ENCODE measurements around the gene TAF10.

Gene TAF10

GRCh38 chr11:6583584-6583983 lies 28.4 kb downstream of the TAF10 start:
- no peak for DNase-seq (ENCODE audit: low read depth)

DNA sequence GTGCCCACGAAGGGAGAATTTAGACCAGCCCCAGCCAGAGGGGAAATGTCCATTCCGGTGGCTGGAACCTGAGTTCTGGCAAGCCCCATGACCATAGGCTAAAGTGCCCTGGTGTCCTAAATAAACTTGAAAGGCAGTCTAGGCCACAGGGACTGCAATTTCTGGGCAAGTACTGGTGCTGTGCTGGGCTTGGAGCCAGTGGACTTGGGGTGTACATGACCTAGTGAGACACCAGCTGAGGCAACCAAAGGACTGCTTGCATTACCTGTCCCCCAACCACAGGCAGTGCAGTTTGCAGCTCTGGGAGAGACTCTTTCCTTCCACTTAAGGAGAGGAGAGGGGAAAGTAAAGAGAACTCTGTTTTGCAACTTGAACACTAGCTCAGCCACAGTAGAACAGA lies 32.3 kb downstream of the TAF10 start:
- DNase-seq (ENCODE audit: low read depth) = no peak

GRCh38 chr11:6578134-6578533 lies 33.9 kb downstream of the TAF10 start:
- no peak for DNase-seq (ENCODE audit: low read depth)

DNA sequence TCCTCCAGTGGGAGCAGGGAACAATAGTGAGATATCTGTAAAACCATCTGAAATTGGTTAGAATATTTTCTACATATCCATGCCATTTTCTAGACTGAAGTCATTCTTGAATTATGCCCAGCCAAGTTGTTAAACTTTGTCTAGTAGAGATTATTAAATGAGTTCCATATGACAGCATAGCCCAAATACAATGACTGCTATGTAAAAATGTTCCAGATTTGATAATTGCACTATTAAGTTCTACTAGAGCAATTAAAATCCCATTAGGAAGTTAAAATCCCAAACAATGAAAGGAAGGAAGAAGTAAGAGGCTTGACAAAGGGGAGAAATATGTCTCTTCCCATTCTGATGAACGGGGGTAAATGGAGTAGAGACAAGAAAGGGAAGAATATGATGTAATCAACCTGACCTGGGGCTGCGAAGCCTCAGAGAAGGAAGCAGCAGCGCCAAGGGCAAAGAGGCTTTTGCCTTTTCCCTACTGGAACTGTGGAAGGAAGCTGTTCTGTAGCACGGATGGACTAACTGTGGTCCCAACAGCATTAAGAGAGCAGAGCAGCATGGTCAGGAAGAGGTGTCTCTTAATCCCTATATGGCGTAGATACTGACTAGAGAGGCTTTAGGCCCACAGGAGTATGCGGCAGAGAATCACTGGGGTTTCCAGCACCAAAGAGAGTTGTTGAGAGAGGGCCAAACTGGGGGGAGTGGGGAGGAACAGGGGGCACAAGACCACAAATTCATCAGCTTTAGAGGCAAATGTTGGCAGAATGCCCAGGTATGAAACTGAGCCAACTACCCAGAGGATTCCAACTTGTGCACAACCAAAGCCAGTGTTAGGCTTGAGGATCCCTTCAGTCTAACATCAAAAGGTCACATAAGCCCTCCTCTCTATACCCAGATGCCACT lies 35.3 kb downstream of the TAF10 start:
- DNase-seq (ENCODE audit: low read depth) = no peak

DNA sequence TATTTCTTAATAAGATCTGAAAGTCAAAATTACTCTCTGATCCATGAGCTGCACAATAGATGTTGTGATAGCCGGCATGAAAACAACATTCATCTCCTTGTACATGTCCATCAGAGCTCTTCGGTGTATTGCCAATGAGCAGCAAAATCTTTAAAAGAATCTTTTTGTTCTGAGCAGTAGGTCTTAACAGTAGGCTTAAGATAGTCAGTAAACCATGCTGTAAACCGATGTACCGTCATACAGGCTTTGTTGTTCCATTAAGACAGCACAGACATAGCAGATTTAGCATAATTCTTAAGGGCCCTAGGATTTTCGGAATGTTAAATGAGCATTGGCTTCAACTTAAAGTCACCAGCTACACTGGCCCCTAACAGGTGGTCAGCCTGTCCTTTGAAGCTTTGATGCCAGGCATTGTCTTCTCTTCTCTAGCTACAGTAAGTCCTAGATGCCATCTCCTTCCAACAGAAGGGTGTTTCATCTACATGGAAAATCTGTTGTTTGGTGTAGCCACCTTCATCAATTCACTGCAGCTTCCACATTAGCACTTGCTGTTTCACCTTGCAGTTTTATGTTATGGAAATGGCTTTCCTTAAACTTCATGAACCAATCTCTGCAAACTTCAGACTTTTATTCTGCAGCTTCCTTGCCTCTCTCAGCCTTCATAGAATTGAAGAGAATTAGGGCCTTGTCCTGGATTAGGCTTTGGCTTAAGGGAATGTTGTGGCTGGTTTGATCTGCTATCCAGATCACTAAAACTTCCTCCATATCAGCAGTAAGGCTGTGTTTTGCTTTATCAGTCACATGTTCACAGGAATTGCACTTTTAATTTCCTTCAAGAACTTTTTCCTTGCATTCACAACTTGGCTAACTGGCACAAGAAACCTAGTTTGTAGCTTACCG lies 37.0 kb downstream of the TAF10 start:
- DNase-seq (ENCODE audit: low read depth) = no peak

GRCh38 chr11:6572215-6572614 lies 39.8 kb downstream of the TAF10 start:
- no peak for DNase-seq (ENCODE audit: low read depth)

DNA sequence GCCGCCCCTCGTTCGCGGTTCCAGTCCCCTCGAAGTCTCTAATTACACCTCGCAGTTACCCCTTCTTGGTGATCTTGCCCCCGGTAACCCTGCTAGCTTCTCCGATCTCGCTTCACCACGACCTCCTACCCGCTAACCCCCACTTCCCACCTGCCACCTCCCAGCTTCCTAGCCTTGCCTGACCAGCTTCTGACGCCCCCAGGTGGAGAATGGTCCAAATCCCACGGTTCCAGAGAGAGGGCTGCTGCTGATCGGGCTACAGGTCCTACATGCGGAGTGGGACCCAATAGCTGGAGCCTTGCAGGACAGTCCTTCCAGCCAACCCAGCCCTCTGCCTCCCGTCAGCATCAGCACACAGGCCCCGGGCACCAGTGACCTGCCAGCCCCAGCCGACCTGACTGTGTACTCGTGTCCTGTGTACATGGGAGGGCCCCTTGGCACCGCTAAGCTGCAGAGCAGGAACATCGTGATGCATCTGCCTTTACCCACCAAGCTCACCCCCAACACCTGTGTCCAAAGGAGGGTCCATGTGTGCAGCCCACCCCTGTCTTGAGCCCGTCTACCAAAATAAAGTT lies 40.5 kb downstream of the TAF10 start:
- no peak for DNase-seq (ENCODE audit: low read depth)

DNA sequence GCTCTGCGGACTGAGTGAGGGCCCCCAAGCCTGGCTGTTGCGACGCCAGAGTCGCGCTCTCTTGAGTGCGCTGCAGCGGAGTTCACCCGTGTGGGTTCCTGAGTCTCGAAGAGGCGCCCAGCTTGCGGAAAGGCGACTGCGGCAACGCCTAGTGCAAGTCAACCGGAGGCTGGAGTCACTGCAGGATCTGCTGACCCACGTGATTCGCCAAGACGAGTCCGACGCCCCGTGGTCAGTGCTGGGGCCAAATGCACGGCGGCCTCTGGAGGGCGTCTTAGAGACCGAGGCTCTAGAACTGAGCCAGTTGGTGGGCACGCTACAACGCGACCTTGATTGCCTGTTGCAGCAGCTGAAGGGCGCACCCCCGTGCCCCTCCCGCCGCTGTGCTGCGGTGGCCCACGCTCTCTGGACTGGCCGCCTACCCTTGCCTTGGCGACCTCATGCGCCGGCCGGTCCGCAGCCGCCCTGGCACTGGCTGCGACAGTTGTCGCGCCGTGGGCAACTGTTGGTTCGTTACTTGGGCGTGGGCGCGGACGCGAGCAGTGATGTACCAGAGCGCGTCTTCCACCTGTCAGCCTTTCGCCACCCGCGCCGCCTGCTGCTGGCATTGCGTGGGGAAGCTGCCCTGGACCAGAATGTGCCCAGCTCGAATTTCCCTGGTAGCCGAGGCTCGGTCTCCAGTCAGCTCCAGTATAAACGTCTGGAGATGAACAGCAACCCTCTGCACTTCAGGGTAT lies 41.2 kb downstream of the TAF10 start:
- DNase-seq (ENCODE audit: low read depth) = no peak

- DNase-seq (ENCODE audit: low read depth) = no peak
Observed at GRCh38 chr11:6569706-6570105, 42.3 kb downstream of the TAF10 start.

GRCh38 chr11:6568191-6568918 lies 43.7 kb downstream of the TAF10 start:
- no peak for DNase-seq (ENCODE audit: low read depth)

GRCh38 chr11:6567371-6567745 lies 44.7 kb downstream of the TAF10 start:
- no peak for DNase-seq (ENCODE audit: low read depth)

DNA sequence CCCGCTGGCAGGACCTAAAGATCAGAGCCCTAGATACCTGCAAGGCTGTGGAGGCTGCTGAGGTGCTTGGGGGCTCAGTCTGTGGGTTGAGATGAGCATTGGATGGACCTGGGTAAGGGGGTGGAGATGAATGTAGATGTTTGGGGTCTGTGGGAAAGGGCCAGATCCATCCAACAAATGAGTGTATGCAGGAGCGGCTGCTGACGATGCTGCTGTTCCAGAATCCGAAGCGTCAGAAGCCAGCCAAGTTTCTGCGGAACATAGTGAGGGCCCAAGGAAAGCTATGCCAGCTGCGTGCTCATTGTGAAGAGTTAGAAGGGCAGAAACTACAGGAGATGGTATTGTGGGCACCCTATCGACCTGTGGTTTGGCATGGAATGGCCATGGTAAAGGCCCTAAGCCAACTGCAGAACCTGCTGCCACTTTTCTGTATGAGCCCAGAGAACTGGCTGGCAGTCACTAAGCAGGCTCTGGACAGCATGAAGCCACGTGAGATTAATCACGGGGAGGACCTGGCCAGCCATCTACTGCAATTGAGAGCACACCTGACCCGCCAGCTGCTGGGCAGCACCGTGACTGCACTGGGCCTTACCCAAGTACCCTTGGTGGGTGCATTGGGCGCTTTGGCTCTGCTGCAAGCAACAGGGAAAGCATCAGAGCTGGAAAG lies 45.2 kb downstream of the TAF10 start:
- DNase-seq (ENCODE audit: low read depth) = no peak

DNA sequence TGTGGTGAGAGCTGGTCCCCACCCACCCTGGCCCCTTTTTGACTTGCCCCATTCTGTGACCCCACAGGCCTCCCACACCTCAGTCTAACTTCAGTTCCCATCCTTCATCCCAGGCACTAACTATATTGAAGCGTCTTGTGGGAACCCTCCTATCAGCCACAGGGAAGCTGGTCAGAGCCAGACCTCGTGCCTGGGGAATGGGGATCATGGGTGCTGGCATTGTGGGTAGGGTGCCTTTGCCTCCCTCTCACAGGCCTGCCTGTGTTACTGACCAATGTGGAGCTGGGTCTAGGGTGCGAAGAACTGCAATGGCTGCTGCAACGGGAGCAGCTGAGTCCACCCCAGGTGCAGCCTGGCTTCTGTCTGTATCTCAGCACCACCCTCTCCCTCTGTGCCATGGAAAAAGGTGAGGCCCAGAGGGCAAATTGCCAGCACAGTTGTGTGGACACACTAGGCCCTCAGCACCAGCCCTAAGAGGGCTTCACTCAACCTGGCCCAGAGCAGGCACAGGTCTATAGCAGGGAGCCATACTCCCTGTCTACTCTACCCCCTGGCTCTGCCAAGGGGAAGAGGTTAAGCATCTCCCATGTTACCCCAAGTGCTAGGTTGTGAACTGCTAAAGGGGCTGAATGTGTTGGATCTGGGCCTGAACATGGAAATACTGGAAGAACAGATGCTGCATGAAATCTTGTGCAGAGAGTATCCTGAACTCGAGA lies 45.9 kb downstream of the TAF10 start:
- DNase-seq (ENCODE audit: low read depth) = no peak

DNA sequence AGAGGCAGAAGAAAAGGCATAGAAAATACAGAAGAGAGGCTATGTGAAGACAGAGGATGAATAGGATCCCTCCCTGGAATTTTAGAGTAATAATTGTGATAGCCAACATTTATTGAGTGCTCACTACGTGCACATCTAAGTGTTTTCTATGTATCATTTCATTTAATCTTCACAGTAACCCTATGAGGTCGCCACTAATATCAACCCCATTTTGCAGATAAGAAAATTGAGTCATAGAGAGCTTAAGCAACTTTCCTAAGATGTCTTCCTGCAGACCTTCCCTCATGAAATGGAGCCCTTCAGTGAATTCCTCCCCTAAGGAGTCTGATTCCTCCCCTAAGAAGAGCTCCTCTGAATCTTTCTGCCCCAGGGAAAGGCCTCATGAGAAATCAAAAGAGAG lies 46.7 kb downstream of the TAF10 start:
- DNase-seq (ENCODE audit: low read depth) = no peak

DNA sequence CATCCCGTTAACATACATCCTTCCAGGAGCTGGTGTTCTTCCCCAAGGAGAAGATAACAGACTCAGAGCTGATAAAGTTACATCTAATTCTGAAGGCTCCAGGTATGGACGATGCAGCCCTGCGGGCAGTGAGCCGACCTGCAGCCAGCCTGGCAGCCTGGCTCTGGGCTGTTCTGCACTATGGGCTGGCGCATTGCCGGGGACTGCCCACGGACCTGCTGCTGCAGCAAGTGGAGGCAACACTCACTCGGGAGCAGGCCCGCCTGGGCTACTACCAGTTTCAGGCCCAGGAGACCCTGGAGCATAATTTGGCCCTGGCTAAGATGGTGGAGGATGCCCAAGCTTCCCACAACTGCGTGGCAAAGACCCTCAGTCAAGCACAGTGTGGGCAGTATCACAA lies 48.3 kb downstream of the TAF10 start:
- DNase-seq (ENCODE audit: low read depth) = no peak

DNA sequence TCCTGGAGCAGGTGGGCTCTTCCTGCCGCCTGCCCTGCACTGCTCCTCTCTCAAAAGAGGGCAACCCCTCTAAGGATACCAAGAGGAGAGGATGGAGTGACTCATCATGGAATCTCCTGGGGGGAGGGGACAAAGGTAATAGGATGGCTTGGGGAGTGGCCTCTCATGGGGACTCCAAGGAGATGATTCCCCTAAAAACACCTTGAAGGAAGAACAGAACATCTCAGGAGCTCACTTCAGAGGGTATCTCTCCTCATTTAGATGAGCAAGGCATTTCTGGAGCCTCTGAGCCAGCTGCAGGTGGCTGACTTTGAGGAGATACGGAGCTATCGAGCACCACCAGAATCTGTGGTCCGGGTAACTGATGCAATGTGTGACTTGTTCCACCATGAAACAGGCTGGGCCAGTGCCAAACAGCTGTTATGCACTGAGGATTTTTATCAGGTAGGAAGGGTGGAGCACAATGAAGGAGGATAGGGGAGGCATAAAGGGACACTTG lies 48.8 kb downstream of the TAF10 start:
- DNase-seq (ENCODE audit: low read depth) = no peak

GRCh38 chr11:6561288-6561687 lies 50.7 kb downstream of the TAF10 start:
- DNase-seq (ENCODE audit: low read depth) = no peak
